Measurements from ENCODE around the gene BABAM2.
"Not testable (repeated sequence)": the region's sequence is repeated elsewhere in the genome, so short reads cannot be mapped to it uniquely, and the experiment has no call there.

The BABAM2 gene

DNA sequence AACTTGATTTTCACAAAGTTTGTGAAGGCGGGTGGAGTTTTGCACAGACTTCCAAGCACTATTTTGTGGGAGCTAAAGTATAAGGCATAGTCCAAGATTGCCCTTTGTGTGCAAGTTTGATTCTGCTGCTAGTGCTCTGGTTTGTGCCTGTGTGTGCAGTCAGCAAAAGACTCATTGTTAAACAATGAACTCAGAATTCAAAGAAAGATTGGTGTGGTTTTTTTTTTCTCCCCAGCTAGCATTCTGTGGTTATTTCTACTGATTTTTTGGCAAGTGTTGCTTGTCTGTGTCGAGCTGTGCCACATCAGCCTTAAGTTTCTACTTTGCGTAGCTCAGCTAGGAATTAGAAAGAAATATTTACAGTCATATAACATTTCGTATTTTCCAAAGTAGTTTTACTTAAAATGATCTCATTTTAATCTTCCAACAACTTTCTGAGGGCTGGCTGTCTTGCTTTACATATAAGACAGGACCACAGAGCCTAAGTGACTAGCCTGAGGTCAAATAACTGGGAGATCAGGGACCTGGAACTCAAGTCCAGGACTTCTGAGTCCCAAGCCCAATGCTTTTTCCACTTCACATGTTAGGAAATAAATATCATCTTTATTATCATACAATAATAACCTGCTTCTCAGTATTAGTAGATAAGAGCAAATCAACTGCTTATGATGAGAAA is 69.8 kb downstream of the BABAM2 start:
- peak; percentile 91 for DNase-seq
- in situ Hi-C loops (cut with HindIII; ENCODE audit: low pct_ligation_motif_present, low pct_unique_long_range_greater_than_20kb, low sequenced_read_pairs): no loop called here

DNA sequence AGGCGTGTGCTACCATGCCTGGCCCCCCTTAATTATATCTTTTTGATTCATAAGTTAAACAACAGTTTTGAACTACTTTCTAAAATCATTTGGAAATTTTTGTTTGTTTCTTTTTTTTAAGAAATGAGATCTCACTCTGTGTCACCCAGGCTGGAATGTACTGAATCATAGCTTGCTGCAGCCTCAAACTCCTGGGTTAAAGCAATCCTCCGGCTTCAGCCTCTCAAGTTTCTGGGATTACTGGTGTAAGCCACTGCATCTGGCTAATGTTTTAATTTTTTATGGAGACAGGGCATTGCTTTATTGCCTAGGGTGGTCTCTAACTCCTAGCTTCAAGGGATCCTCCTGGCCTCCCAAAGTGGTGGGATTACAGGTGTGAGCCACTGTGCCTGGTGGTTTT is 71.5 kb downstream of the BABAM2 start:
- in situ Hi-C loops (cut with HindIII; ENCODE audit: low pct_ligation_motif_present, low pct_unique_long_range_greater_than_20kb, low sequenced_read_pairs): no loop called here
- DNase-seq: peak; percentile 39

DNA sequence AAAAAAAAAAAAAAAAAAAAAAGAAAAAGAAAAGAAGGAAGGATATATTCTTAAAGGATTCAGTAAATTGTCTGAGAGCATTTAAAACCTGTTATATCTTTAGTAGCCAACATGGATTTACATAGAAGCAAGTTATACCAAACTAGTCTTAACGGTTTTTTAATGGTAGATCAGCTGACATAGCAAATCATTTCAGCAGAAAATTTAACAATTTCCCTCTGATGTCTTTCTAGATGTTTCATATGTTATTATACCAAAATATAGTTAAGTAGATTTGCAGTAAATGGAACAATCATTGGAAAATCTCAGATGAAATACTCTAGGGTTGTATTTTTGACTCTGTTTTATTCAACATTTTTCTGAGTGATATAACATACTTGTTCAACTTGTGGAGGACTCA is 72.9 kb downstream of the BABAM2 start:
- in situ Hi-C loops (cut with HindIII; ENCODE audit: low pct_ligation_motif_present, low pct_unique_long_range_greater_than_20kb, low sequenced_read_pairs): no loop called here
- no peak for DNase-seq

DNA sequence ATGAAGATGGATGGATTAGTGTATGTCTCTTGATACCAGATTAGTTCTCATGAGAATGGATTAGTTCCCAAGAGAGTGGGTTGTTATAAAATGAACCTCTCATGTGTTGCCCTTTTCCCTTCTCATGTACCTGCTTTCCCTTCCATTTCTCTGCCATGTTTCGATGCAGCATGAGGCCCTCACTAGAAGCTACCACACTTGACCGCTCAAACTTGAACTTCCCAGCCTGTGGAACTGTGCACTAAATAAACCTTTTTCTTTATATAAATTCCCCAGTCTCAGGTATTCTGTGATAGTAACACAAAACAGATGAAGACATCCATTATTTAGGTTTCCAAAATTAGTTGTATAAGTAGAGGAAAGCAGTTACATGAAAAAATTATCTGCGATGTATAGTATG is 73.5 kb downstream of the BABAM2 start:
- DNase-seq: no peak
- in situ Hi-C loops (cut with HindIII; ENCODE audit: low pct_ligation_motif_present, low pct_unique_long_range_greater_than_20kb, low sequenced_read_pairs): no loop called here

DNA sequence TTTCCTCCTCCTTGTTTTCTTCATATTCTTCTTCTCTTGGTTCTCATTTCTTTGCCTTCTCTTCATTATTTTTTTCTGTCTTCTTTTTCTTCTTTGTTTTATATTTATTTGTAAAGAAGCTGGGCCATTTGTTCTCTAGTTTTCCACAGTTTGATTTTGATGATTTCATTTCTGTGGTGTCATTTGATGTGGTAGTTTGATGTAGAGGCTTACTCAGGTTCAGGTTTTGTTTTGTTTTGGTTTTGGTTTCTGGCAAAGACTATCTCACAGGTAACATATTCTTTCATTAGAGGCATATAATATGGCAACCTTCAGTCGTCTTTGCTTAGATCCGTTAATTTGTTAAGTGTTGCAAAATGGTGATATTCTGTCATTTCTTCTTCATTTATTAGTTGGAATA is 75.3 kb downstream of the BABAM2 start:
- in situ Hi-C loops (cut with HindIII; ENCODE audit: low pct_ligation_motif_present, low pct_unique_long_range_greater_than_20kb, low sequenced_read_pairs): no loop called here
- DNase-seq: no peak

DNA sequence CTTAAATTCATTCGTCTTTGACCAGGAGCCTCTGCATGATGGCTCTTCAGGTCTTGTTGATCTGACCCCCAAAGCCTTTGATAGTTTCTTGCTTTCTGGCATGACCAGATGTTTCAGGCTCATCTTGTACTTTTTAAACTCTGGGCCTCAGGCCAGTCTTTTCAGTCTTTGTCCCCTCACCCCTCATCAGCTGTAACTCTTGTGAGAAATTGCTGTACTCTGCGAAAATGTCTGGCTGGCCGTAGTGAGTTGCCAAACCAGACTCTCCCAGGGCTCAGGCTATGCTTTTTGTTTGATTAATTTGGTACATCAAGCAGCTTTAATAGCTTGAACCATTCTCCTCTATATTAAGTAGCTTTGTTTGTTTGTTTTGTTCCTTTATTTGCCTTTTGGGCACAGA is 75.9 kb downstream of the BABAM2 start:
- in situ Hi-C loops (cut with HindIII; ENCODE audit: low pct_ligation_motif_present, low pct_unique_long_range_greater_than_20kb, low sequenced_read_pairs): no loop called here

DNA sequence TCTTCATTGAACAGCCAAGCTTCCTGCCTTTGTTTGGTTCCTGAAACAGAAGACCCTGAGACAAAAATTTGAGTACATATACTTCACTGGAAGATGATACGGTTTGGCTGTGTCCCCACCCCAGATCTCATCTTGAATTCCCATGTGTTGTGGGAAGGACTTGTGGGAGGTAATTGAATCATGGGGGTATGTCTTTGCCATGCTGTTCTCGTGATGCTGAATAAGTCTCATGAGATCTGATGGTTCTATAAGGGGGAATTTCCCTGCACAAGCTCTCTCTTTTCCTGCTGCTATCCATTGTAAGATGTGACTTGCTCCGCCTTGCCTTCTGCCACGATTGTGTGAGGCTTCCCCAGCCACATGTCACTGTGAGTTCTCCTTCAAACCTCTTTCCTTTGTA is 76.5 kb downstream of the BABAM2 start:
- in situ Hi-C loops (cut with HindIII; ENCODE audit: low pct_ligation_motif_present, low pct_unique_long_range_greater_than_20kb, low sequenced_read_pairs): no loop called here
- no peak for DNase-seq

More for the DNA sequence above, 75.9 kb downstream of the BABAM2 start:
- DNase-seq: no peak

DNA sequence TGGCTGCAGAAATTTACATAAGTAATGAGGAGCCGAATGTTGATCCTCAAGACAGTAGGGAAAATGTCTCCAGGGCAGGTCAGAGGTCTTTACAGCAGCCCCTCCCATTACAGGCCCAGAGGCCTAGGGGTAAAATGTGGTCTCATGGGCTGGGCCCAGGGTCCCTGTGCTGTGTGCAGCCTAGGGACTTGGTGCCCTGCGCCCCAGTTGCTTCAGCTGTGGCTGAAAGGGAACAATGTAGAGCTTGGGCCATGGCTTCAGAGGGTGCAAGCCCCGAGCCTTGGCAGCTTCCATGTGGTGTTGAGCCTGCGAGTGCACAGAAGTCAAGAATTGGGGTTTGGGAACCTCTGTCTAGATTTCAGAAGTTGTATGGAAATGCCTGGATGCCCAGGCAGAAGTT is 77.5 kb downstream of the BABAM2 start:
- in situ Hi-C loops (cut with HindIII; ENCODE audit: low pct_ligation_motif_present, low pct_unique_long_range_greater_than_20kb, low sequenced_read_pairs); DNase-seq: not testable (repeated sequence)

DNA sequence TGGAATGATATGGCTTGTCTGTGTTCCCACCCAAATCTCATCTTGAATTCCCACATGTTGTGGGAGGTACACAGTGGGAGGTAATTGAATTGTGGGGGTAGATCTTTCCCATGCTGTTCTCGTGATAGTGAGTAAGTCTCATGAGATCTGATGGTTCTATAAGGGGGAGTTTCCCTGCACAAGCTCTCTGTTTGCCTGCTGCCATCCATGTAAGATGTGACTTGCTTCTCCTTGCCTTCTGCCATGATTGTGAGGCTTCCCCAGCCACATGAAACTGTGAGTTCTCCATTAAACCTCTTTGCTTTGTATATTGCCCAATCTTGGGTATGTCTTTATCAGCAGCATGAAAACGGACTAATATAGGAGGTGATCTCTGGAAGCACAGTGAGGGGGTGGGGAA is 78.4 kb downstream of the BABAM2 start:
- in situ Hi-C loops (cut with HindIII; ENCODE audit: low pct_ligation_motif_present, low pct_unique_long_range_greater_than_20kb, low sequenced_read_pairs): not testable (repeated sequence)

DNA sequence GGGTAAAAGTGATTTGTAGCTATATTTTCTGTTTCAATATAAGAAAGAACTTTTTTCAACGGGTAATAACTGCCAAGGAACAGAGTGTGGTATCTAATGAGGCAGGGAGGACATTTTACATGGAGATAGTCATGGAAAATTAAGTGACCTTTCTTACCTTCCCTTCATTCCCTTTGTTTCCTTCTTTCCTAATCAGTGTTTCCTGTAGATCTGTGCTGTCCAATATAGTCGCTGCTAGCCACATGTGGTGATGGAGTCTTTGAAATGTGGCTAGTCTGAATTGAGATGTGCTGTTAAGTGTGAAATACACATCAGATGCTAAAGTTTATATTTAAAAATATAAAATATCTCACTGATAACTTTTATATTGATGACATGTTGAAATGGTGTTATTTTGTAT is 81.8 kb downstream of the BABAM2 start:
- DNase-seq: no peak
- in situ Hi-C loops (cut with HindIII; ENCODE audit: low pct_ligation_motif_present, low pct_unique_long_range_greater_than_20kb, low sequenced_read_pairs): no loop called here

More for the DNA sequence above, 78.4 kb downstream of the BABAM2 start:
- DNase-seq: not testable (repeated sequence)

DNA sequence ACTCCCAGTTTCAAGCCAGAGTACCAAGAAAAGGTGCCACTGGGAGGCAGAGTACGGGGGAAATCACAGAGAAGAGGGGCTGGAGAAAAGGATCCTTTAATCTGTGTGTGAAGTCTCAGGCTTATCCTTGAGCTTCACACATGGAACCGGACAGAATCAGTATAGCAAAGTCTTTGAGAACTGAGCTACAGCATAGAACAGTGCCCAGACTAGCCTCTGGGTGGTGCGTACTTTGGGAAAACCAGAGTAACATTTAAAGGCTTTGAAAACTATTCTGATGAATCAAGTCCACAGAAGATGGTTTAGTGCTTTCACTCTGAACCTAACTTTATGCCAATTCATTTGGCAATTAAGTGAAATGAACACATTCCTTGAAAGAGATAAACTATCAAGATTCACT is 83.1 kb downstream of the BABAM2 start:
- DNase-seq: peak; percentile 67
- in situ Hi-C loops (cut with HindIII; ENCODE audit: low pct_ligation_motif_present, low pct_unique_long_range_greater_than_20kb, low sequenced_read_pairs): no loop called here

DNA sequence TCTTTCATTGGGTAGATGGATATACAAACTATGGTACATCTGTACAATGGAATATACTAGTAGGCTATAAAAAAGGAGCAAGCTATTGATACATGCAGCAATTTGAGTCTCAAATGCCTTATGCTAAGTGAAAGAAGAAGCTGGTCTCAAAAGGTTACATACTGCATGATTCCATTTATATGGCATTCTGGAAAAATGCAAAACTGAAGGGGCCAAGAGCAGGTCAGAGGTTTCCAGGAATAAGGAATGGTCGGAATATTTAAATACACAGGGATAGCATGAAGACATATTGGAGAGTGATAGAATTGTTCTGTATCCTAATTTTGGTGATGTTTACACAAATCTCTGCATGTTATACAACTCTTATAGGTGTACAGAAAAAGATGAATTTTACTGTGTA is 85.8 kb downstream of the BABAM2 start:
- DNase-seq: no peak
- in situ Hi-C loops (cut with HindIII; ENCODE audit: low pct_ligation_motif_present, low pct_unique_long_range_greater_than_20kb, low sequenced_read_pairs): no loop called here

DNA sequence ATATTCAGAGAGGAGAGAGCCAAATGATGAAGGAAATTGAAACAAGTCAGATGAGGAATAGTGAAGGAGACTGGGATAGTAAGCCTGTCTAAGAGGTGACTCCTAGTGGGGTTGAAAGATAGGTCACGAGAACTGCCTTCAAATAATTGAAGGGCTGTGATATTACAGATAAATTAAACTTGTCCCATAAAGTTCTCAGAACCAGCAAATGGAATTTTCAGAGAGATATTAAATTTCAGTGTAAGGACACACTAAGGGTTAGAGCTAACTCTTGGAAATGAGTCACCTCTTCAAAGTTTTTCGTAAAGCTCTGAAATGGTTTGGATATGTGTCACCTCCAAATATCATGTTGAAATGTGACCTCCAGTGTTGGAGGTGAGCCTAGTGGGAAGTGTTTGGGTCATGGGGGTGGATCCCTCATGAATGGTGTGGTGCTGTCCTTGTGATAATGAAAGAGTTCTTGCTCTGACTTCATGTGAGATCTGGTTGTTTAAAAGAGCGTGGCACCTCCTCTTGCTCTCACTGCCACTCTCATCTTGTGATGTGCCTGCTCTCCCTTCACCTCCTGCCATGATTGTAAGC is 87.3 kb downstream of the BABAM2 start:
- DNase-seq: peak; percentile 91
- in situ Hi-C loops (cut with HindIII; ENCODE audit: low pct_ligation_motif_present, low pct_unique_long_range_greater_than_20kb, low sequenced_read_pairs): no loop called here

DNA sequence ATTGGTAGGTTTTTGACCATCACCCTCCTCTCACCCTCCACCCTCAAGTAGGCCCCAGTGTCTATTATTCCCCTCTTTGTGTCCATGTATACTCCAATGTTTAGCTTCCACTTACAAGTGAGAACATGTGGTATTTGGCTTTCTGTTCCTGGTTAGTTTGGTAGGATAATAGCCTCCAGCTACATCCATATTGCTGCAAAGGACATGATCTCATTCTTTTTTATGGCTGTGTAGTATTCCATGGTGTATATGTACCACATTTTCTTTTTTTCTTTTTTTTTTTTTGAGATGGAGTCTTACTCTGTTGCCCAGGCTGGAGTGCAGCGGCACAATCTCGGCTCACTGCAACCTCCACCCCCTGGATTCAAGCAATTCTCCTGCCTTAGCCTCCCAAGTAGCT is 88.2 kb downstream of the BABAM2 start:
- DNase-seq; in situ Hi-C loops (cut with HindIII; ENCODE audit: low pct_ligation_motif_present, low pct_unique_long_range_greater_than_20kb, low sequenced_read_pairs): not testable (repeated sequence)

DNA sequence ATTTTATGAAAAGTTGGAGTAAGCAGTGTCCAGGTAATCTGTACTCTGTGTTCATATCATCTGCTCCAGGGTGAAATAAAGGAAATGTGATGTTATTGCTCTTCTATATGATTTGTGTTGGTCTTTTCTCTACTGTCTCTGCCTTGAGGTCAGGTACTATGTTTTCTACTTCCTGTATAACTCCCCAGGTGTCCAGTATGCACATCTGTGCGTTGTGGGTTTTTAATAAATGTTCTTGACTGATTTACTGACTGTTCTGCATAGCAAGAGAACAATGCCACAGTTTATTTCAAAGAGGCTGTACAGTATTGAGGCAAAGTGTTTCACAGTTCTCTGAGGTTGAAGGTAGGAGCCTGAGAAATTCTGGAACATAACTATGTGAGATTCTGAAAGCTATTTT is 89.7 kb downstream of the BABAM2 start:
- no peak for DNase-seq
- in situ Hi-C loops (cut with HindIII; ENCODE audit: low pct_ligation_motif_present, low pct_unique_long_range_greater_than_20kb, low sequenced_read_pairs): no loop called here

DNA sequence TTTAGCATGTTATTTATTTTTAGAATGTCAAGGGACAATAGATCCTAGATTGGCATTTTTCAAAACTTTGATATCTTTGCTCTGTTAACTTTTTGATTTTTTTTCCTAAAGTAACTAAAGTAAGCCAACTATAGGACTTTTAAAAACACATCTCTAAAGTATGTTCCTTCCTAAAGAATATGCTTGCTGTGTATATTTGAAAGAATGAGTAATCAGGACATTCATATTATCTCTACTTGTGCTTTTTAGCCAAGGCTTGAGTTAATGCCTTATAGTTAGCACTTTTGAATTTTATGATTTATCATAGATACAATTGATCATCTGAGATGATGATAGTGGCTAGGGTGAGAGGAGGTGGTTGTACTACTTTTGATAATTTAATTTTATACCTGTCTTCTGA is 93.6 kb downstream of the BABAM2 start:
- no peak for DNase-seq
- in situ Hi-C loops (cut with HindIII; ENCODE audit: low pct_ligation_motif_present, low pct_unique_long_range_greater_than_20kb, low sequenced_read_pairs): no loop called here

DNA sequence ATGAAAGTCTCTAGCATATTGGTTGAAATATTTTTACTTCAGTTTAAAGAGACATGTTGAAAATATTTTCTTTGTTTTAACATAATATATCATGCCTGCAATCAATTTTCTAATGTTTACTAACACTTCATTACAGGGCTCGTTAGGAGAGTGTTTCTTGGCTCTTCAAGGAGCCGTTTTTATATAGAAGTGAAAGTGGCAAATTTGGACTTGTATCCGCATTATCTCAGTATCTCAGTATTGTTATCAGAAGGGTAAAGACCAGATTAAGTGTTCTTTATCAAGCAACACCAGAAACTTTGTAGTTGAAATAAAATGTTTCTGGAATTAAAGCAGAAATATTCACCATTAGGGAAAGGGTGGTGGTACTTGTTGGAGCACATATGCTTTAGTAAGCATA is 97.8 kb downstream of the BABAM2 start:
- DNase-seq: no peak
- in situ Hi-C loops (cut with HindIII; ENCODE audit: low pct_ligation_motif_present, low pct_unique_long_range_greater_than_20kb, low sequenced_read_pairs): no loop called here

DNA sequence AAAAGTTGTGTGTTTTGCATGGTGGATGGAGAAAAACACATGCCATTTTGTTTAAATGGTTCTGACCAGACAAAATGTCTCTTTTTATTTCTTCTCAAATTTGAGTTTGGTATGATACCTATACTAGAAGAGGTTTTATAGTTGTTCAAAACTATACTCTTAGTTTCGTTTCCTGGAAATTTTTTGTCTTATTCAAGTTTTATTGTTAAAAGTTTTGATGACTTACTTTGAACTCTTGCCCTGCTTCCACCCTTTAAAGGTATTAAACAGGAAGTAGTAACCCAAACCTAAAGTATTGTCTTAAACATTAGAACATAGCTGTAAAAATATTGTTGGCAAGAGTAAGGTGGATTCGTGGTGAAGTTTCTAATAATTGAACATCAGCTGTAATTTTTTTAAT is 98.2 kb downstream of the BABAM2 start:
- DNase-seq: no peak
- in situ Hi-C loops (cut with HindIII; ENCODE audit: low pct_ligation_motif_present, low pct_unique_long_range_greater_than_20kb, low sequenced_read_pairs): no loop called here

DNA sequence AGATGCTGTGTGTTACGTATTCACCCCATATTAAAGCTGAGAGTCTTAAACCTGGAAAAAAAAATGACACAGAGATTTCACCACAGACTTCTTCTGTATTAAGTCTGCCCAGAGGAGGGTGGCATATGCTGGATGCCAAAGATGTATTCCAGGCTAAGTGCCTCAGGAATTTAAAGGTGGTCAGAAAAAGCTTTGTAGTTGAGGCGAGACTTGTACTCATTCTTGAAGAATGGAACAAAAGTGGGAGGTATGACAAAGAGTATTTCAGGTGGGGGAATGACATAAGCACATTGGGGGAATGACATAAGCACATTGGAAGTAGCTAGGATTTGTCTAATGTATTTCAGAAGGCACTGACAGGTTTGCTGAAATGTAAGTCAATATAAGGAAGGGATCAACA is 98.6 kb downstream of the BABAM2 start:
- DNase-seq: peak; percentile 20
- in situ Hi-C loops (cut with HindIII; ENCODE audit: low pct_ligation_motif_present, low pct_unique_long_range_greater_than_20kb, low sequenced_read_pairs): no loop called here

DNA sequence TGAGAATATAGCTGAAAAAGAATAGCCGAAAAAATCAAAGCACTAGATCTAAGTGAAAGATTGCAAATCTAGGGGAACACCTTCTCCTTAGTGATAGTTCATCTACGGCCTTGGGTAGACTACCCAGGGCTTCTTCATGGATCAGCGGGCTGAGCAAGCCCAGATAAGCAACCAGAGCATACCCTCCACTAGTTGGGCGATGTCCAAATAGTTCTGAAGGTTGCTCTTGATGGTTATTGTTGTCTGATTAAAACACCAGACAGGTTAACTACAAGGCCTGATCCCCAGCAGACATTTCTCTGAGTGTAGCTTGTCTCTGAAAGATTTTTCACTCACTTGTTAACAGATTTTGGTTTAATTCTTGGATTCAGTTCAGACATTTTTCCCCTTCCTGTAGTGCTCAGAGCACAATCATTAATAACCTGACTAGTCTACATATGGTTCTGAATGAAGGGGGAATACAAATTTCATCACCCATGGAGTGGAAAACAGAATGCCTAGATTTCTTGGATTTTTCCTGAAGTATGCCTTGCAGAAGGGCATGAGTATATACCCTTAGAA is 99.6 kb downstream of the BABAM2 start:
- in situ Hi-C loops (cut with HindIII; ENCODE audit: low pct_ligation_motif_present, low pct_unique_long_range_greater_than_20kb, low sequenced_read_pairs): no loop called here
- peak; percentile 23 for DNase-seq

All from ACHN (cell line).